PC-3 (cell line): ENCODE data around the gene EMCN. TPM values are rescaled to one million over a fixed set of nuclear protein-coding genes. Genes with fewer than 3 reads are reported as not detected.

Experiments used
- ATAC-seq: fragments of 200-7000 bp; cut with Tn5 transposase; 2 replicates; pipeline ENCODE4 v1.9.1; 2020; ENCODE audit warnings: mild to moderate bottlenecking, moderate library complexity
- BruUV-seq: library from RNA; stranded (reverse); fragments of 400-500 nt; replicated peaks from 2 replicates; lab custom pipeline; 2021; lab: Mats Ljungman, UMichigan
- CTCF ChIA-PET: fragments of 300-600 bp; sonication (Branson Sonifier 250); formaldehyde crosslinking; loops from one replicate; lab custom pipeline; 2022; ENCODE audit warnings: antibody characterized with exemption; lab: Charles Lee
- POLR2A ChIA-PET: fragments of 300-600 bp; sonication (Branson Sonifier 250); formaldehyde crosslinking; loops from one replicate; lab custom pipeline; 2022; ENCODE audit warnings: antibody characterized with exemption; ENCODE audit not compliant: unreplicated experiment; lab: Charles Lee
- DNase-seq: peaks from one replicate; pipeline ENCODE4 v3.0.0-alpha.2; 2015
- H2AFZ ChIP-seq: fragments of 300-600 bp; sonication (generic); 2 replicates; pipeline ENCODE4 v1.6.0; 2016; ENCODE audit warnings: antibody characterized with exemption, low read length
- H3F3A ChIP-seq: fragments of 300-600 bp; sonication (generic); one replicate; pipeline ENCODE4 v1.6.0; 2017; ENCODE audit warnings: antibody characterized with exemption, low read length, control low read depth, mild to moderate bottlenecking; ENCODE audit not compliant: unreplicated experiment
- H3K27ac ChIP-seq: fragments of 300-600 bp; sonication (generic); 2 replicates; pipeline ENCODE4 v1.5.1; 2016; ENCODE audit warnings: mild to moderate bottlenecking, low read length
- H3K27me3 ChIP-seq: fragments of 300-600 bp; sonication (generic); 2 replicates; pipeline ENCODE4 v1.6.1; 2016; ENCODE audit warnings: low read length, mixed read lengths
- H3K36me3 ChIP-seq: fragments of 300-600 bp; sonication (generic); 2 replicates; pipeline ENCODE4 v1.6.1; 2016; ENCODE audit warnings: low read depth, mixed run types, low read length, mixed read lengths
- H3K4me1 ChIP-seq: fragments of 300-600 bp; sonication (generic); 2 replicates; pipeline ENCODE4 v1.5.1; 2016; ENCODE audit warnings: low read length; ENCODE audit not compliant: insufficient read depth
- H3K4me2 ChIP-seq: fragments of 300-600 bp; sonication (generic); 2 replicates; pipeline ENCODE4 v1.6.0; 2016; ENCODE audit warnings: low read length
- H3K4me3 ChIP-seq: fragments of 300-600 bp; sonication (generic); 2 replicates; pipeline ENCODE4 v1.5.1; 2016; ENCODE audit warnings: mild to moderate bottlenecking, low read length, mixed read lengths
- H3K79me2 ChIP-seq: fragments of 300-600 bp; sonication (generic); 2 replicates; pipeline ENCODE4 v1.6.1; 2017; ENCODE audit warnings: low read length, mixed read lengths
- H3K9ac ChIP-seq: fragments of 300-600 bp; sonication (generic); 2 replicates; pipeline ENCODE4 v1.6.0; 2016; ENCODE audit warnings: mild to moderate bottlenecking, low read length
- H3K9me2 ChIP-seq: fragments of 300-600 bp; sonication (generic); replicated peaks from 2 replicates; pipeline ENCODE4 v1.6.1; 2016; ENCODE audit warnings: mixed run types, low read length, mixed read lengths
- H3K9me3 ChIP-seq: fragments of 300-600 bp; sonication (generic); 2 replicates; pipeline ENCODE4 v1.6.1; 2016; ENCODE audit warnings: low read length, mixed read lengths
- H4K20me1 ChIP-seq: fragments of 300-600 bp; sonication (generic); 2 replicates; pipeline ENCODE4 v1.6.1; 2016; ENCODE audit warnings: low read length, mixed read lengths
- CTCF ChIP-seq: fragments of 300-600 bp; sonication (generic); conservative IDR thresholded peaks from 2 replicates; pipeline ENCODE4 v1.5.1; 2017; ENCODE audit warnings: antibody characterized with exemption, low read depth, mild to moderate bottlenecking, low read length
- EZH2 ChIP-seq: fragments of 300-600 bp; sonication (generic); IDR thresholded peaks from one replicate; pipeline ENCODE4 v1.6.1; 2017; ENCODE audit warnings: antibody characterized with exemption, mild to moderate bottlenecking, low read length; ENCODE audit not compliant: unreplicated experiment
- EZH2phosphoT487 ChIP-seq: fragments of 300-600 bp; sonication (generic); IDR thresholded peaks from 2 replicates; pipeline ENCODE4 v1.6.1; 2018; ENCODE audit warnings: mild to moderate bottlenecking, antibody characterized with exemption, low read length, borderline replicate concordance
- intact Hi-C: fragments of 100-400 bp; cut with micrococcal nuclease; formaldehyde crosslinking; loops from 2 replicates; pipeline ENCODE4 v1.9.0; 2023
- total RNA-seq: library from RNA; depleted of rRNA; stranded (reverse); fragments of >200 nt; gene quantifications from 2 replicates; pipeline ENCODE4 v1.2.3, GENCODE V29; 2014

The EMCN gene
- total RNA-seq, 1 experiment from 2014 or later, result not detected

GRCh38 chr4:100348473-100348872, 169.3 kb downstream of the EMCN start:
- CTCF ChIA-PET, result no interaction called here
- no peaks in the 10 kb centered on the region for H3K9me2 ChIP-seq
- 0 out of 2 replicates have a peak overlapping the region, but pooled peaks have one; percentile 47 for H2AFZ ChIP-seq
- no peaks in the 10 kb centered on the region for H4K20me1 ChIP-seq
- peak; percentile 100 for ATAC-seq
- H3K4me1 ChIP-seq, result peaks cover 15% of the 10 kb centered on the region
- intact Hi-C loops, result no loop called here
- peak overlapping the region; percentile 75 for H3K4me2 ChIP-seq
- no peaks in the 10 kb centered on the region for H3F3A ChIP-seq
- H3K27me3 ChIP-seq, result no peaks in the 10 kb centered on the region
- no peaks in the 10 kb centered on the region for H3K79me2 ChIP-seq
- no peaks in the 10 kb centered on the region for H3K9me3 ChIP-seq
- no peak for TF ChIP-seq EZH2
- TF ChIP-seq EZH2phosphoT487, result no peak
- TF ChIP-seq CTCF, result no peak
- POLR2A ChIA-PET, result no interaction called here
- H3K4me3 ChIP-seq, result peak overlapping the region; percentile 42
- BruUV-seq, result no TSS peak
- peak overlapping the region; percentile 73 for H3K27ac ChIP-seq
- no peaks in the 10 kb centered on the region for H3K36me3 ChIP-seq
- H3K9ac ChIP-seq, result peak overlapping the region; percentile 40; the same call in 1 of the 2 replicates
- peak; percentile 88 for DNase-seq

- H3K36me3 ChIP-seq, result no peaks in the 10 kb centered on the region
- no peaks in the 10 kb centered on the region for H3F3A ChIP-seq
- no peak overlapping the region for H3K27ac ChIP-seq
- ChIA-PET CTCF (no interaction called here), POLR2A (no interaction called here)
- H4K20me1 ChIP-seq, result no peaks in the 10 kb centered on the region
- H3K4me3 ChIP-seq, result no peak overlapping the region
- H3K9ac ChIP-seq, result no peak overlapping the region
- intact Hi-C loops, result no loop called here
- ATAC-seq (no peak), DNase-seq (no peak)
- H3K27me3 ChIP-seq, result no peaks in the 10 kb centered on the region
- no peaks in the 10 kb centered on the region for H3K9me3 ChIP-seq
- no peak for TF ChIP-seq EZH2phosphoT487
- no peak for TF ChIP-seq EZH2
- TF ChIP-seq CTCF, result no peak
- H3K79me2 ChIP-seq, result no peaks in the 10 kb centered on the region
- no peaks in the 10 kb centered on the region for H3K9me2 ChIP-seq
- H3K4me1 ChIP-seq, result peaks cover 15% of the 10 kb centered on the region
- H3K4me2 ChIP-seq, result no peak overlapping the region
- H2AFZ ChIP-seq, result no peak overlapping the region
- BruUV-seq, result no TSS peak
Observed at GRCh38 chr4:100347241-100347640, 170.6 kb downstream of the EMCN start.

GRCh38 chr4:100345585-100345984, 172.2 kb downstream of the EMCN start:
- no peaks in the 10 kb centered on the region for H3F3A ChIP-seq
- no peak for DNase-seq
- peaks cover 15% of the 10 kb centered on the region for H3K4me1 ChIP-seq
- no peak overlapping the region for H3K27ac ChIP-seq
- no peak overlapping the region for H3K4me2 ChIP-seq
- ATAC-seq, result no peak
- H2AFZ ChIP-seq, result no peak overlapping the region
- no peaks in the 10 kb centered on the region for H3K9me3 ChIP-seq
- no peaks in the 10 kb centered on the region for H3K9me2 ChIP-seq
- BruUV-seq, result no TSS peak
- H3K36me3 ChIP-seq, result no peaks in the 10 kb centered on the region
- ChIA-PET POLR2A (no interaction called here), CTCF (no interaction called here)
- H3K9ac ChIP-seq, result no peak overlapping the region
- H3K79me2 ChIP-seq, result no peaks in the 10 kb centered on the region
- intact Hi-C loops, result no loop called here
- no peaks in the 10 kb centered on the region for H3K27me3 ChIP-seq
- TF ChIP-seq EZH2, result no peak
- no peak for TF ChIP-seq CTCF
- TF ChIP-seq EZH2phosphoT487, result no peak
- no peak overlapping the region for H3K4me3 ChIP-seq
- H4K20me1 ChIP-seq, result no peaks in the 10 kb centered on the region
